GM10847 (cell line): Measurements from ENCODE around the gene COX4I1.

Experiments
- POLR2A ChIP-seq: IDR thresholded peaks from 2 replicates; pipeline ENCODE4 v1.6.1; 2011; ENCODE audit not compliant: insufficient read length; ENCODE audit errors: extremely low read depth

Gene COX4I1

DNA sequence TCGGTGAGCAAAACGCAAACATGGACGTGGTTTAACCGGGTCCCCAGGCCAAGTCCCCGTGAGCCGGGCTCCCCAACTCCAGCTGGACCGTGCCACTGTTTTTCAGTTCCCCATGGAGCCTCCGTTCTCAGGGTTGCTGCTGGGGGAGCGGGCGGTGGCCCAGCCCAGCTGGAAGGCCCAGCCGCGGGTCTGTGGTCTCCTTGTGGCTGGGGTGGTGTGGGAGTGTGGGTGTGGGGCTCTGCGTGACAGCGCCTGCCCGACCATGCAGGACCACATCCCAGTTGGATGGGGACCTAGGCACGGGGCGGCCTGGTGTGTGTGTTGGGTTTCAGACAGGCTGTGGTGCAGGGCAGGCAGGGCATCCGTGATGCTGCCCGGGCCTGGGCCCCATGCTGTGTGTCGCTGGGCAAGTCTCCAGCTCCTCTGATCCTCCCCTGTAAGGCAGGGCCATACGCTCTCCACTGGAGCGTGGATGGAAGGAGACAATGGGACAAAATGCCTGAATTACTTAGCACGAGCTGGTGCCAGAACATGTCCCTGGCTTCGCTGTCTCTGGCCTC is 40.3 kb downstream of the COX4I1 start:
- TF ChIP-seq POLR2A = no peak

DNA sequence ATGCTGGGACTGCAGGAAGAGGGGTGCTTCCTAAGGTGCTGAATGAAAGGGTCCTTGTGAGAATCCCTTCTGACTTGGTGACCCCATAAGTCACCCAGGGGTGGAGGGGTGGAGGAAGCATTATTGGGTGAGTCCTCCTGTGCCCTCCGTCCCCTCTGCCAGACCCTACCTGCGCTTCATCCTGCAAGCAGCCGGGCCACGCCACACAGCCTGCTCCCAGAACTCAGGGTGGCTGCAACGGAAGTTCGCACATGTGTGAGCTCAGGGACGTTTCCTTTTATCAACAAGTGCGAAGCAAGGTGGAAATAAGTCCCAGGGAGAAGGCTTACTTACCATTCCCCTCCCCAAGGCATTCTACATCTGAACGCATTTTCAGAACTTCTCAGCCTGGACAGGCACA is 40.9 kb downstream of the COX4I1 start:
- TF ChIP-seq POLR2A = no peak

DNA sequence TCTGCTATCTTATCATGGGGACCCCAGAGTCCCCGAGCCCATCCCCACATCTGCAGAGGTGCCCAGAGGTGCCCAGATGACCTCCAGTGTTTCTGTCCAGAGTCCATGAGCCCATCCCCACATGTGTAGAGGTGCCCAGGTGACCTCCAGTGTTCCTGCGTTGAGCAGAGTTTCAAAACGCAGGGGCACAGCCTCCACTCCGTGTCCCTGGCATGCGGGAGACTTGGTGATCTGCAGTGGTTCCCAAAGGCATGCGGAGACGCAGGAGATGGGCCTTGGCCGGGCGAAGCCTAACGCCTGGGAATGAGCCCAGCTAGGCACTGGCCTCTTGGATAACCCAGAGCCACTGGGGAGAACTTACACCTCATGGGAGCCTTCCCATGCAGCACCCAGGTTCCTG is 41.3 kb downstream of the COX4I1 start:
- TF ChIP-seq POLR2A = no peak

DNA sequence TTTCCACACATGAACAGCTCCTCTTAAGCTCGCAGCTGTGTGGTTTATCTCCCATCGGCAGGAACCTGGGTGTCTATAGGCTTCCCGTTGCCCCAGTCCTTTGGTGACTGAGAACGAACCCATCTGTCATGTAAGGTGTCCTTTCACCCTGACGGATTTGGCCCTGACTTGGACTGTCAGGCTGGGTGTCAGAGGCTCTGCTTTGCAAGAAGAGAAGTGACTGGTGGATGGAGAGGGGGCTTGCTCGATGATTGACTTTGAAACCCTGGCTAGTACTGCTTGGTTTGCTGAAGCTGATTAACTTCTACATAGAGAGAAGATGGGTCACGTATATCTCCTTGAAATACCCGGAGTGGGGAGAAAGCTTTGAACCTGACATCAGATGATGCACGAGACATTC is 42.9 kb downstream of the COX4I1 start:
- TF ChIP-seq POLR2A = no peak

DNA sequence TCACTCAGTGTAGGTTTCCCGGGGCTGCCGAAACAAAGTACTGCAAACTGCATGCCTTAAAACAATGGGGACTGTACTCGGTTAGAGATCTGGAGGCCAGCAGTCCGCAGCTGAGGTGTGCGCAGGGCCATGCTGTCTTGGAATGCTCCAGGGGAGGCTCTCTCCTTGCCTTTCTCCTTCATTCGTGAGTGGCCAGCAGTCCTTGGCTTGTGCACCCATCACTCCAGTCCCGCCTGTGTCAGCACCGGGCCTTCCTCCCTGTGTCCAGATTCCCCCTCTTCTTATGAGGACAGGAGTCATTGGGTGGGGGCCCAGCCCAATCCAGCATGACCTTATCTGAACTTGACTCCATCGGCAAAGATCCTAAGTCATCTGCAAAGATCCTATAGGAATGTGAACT is 43.4 kb downstream of the COX4I1 start:
- no peak for TF ChIP-seq POLR2A

DNA sequence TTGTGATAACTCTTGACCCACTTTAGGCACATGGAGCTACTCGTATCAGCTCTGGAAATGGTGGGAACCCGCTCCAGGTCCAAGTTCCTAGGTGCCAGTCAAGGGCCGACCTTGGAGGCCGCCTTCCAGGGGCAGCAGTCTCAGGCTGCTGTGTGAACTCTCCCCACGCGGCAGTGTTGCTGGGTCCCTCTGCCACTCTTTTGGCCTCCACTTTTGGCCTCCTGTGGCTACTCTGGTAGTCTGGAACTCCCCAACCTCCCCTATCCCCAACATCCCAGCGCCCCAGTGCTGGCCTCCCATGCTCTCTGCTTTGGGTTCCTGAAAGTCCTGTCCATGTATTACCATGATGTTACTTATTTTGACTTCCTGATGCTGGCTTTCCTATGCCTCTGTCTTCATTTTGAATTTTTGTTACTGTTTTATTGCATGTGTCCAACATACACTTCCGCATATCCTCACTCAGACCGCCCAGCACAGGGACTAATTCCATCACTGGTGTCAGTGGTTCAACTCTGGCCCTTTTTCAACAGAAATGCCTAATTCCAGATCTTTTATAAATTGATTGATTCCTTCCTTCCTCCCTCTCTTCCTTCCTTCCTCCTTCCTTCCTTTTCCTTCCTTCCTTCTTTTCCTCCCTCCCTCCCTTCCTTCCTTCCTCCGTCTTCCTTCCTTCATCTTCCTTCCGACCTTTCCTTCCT is 44.1 kb downstream of the COX4I1 start:
- no peak for TF ChIP-seq POLR2A

DNA sequence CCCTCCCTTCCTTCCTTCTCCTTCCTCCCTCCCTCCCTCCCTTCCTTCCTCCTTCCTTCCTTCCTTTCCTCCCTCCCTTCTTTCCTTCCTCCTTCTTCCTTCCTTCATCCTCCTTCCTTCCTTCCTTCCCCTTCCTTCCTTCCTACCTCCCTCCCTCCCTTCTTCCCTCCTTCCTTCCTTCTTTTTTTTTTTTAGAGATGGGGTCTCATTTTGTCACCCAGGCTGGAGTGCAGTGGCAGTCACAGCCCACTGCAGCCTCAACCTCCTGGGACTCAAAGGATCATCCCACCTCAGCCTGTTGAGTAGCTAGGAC is 44.6 kb downstream of the COX4I1 start:
- no peak for TF ChIP-seq POLR2A

DNA sequence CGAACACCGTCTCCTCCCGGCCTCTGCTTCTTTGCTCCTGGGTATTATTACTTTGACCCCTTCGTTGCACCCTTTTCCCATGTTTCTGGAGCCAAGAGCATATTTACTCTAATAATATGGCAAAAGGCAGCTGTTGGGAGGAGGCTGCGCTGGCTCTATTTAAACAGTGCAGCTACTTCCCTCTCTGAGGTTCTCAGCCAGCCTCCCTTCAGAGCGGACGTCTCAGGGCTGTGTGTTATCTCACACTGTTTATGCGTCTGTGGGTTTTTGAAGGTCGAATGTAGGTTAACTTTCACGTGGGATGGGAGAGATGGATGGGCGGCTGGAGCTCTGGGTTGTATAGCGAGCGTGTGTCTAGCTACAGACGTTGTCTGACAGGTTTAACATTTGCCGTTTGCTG is 45.3 kb downstream of the COX4I1 start:
- TF ChIP-seq POLR2A = no peak

DNA sequence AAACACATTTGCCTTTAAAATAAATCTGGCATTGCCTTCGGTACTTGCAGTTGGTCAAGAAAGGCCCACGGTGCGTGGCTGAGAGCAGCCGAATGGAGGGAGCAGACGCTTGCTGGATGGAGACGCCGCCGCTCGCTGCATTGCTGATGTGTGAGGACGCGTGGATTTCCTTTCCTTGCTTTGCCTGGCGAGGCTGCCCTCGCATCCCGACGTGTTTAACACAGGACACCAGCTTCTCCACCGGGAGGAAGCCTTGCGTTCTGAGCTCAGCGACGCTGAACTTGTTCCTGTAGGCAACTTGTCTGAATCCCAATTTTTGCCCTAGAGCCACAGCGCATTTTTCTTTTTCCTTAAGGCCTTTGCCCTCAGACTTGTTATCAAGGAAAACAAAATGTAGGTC is 45.8 kb downstream of the COX4I1 start:
- TF ChIP-seq POLR2A = no peak

DNA sequence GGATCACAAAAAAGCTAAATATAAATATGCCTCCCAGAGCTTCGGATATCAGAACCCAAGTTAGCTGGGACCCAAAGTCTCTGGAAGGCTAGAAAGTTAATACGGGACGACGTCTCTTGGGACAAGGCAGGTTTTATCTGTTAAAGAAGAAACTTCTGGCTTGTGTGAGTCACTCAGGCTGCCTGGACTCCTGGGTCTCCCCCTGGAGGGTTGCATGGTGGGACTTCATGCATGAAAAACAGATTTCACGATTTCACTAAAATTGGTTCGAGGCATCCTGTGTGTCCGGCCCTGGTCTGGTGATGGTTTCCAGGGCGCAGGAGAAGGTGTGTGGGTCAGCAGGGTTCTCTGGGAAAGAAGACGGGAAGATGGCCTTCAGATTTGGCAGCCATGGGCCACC is 47.0 kb downstream of the COX4I1 start:
- no peak for TF ChIP-seq POLR2A

DNA sequence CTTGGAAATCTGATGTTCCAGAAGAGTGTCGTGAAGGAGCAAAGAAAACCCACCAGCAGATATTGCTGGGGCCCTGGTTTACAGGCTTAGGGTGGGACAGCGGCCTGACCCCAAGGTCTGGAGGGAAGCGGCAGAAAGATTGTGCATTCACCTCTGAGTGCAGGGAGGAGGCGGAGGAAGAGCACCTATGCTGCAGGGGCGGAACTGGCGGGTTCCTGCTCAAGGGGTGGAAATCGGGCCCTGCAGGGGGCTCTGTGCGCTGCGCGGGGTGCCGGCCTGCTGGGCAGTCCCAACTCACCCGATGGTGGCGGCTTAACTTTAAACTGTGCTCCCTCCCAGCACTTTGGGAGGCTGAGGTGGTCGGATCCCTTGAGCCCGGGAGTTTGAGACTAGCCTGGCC is 47.5 kb downstream of the COX4I1 start:
- TF ChIP-seq POLR2A = no peak

DNA sequence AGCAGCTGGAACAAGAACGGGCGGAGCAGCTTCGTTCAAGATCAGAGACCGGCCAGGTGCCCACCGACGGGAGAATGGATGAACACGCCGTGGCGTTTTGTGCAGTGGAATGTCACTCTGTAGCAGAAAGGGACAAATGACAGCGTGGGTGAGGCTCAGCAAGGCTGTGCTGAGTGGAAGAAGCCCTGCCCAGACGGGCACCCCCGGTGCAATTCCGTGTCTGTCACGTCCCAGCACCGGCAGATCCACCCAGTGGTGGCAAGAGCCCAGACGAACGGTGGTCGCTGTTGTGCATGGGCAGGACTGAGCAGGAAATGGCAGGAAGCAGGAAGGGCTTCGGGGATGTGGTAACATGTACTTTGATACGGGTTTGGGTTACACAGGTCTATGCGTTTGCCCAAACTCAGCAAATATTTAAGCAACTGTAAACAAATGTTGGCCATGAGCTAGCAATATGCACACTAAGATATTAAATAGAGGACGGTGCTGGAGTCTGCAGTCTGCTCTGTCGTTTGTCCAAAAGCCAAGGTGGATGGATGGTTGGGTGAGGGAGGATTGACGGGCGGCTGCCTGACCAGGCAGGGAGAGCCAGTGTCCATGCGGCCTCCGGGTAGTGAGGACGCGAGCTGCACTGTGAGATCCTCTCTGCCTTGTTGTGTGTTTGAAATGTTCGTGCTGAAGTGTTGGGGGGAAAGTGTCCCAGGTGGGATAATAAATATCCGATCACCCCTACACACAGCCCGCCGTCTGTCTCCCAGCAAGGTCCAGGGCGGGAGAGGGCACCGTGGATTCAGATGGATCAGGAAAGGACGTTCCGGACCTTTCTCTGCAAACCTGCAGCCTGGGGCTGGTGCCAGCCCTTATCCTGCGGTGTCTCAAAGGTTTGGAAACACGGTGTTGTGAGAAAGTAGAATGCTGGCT is 48.4 kb downstream of the COX4I1 start:
- TF ChIP-seq POLR2A = no peak

DNA sequence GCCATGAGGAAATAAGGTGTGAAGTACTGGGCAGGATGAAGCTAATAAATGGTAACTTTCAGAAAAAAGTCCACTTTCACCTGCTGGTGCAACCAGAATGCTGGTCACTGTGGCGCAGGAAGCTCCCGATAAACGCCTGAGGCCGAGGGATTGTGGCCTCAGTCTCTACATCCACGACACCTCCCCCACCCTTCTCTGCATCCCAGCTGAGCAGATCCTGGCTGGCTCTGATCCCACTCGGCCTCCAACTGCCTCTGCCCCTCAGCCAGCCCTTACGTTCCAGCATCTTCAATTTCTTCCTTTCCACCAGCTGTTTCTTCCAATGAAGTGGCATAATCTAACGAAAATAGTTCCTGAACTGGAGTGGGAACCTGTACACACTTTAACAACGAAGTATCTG is 49.5 kb downstream of the COX4I1 start:
- TF ChIP-seq POLR2A = no peak

DNA sequence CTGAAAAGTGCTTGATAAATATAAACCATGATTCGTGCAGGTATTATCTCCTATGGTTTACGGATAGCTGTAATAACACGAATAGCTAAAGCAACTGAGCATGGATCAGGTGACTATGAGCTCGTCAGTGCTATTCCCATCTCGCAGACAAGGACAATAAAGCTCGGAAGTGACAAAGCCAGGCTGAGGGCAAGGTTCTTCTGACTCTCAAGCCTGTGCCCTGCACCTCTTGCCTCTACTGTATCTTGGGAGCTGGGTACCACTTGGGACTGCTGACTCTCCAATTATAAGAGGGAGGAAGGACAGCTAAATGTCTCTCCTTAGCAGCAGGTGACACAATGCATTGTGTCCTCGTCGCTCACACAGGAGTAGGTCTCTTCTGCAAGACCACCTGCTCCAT is 49.9 kb downstream of the COX4I1 start:
- no peak for TF ChIP-seq POLR2A

DNA sequence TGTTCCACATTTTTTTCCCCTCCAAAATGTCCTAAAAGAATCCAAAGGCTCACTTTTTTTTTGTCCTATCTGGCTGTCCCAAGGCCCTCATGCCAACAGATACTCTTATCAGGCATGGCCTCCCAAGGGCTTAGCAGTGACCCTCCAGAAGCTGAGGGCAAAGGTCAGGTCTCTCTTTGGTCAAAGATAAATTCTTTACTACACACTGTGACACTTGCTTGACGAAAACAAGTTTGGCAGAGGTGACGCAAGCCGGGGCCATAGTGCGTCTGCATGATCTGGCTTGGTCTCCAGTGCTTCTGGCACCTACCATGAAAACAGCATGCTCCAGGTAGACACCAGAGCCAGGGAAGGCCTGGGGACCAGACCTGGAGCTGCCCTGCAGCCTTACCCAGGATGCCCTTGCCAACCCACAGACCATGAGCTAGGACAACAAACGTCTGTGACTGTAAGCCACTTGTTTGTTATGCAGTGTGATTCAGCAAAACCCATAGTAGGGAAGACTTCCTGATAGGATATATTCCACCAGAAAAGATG is 50.9 kb downstream of the COX4I1 start:
- TF ChIP-seq POLR2A = no peak
